SU-DHL-6 (cell line): ENCODE results near the gene FRG2C.

ENCODE experiments used
- CTCF ChIP-seq: fragments of 200-600 bp; sonication (generic); IDR thresholded peaks from one replicate; pipeline ENCODE4 v1.5.1; 2017; ENCODE audit warnings: antibody characterized with exemption, mild to moderate bottlenecking, low read length, moderate library complexity; ENCODE audit not compliant: insufficient read depth, poor library complexity, severe bottlenecking
- EZH2phosphoT487 ChIP-seq: fragments of 200-600 bp; sonication (generic), shearing (Covaris generic); conservative IDR thresholded peaks from 2 replicates; pipeline ENCODE4 v1.6.1; 2018; ENCODE audit warnings: mild to moderate bottlenecking, antibody characterized with exemption, low read length, moderate library complexity, mixed read lengths

- TF ChIP-seq CTCF (no peak), EZH2phosphoT487 (no peak)
These were observed 13.9 kb upstream of the FRG2C start for GRCh38 chr3:75650191-75650590.
